Activated T-helper 1 cell treated with Interleukin-2 at 50 U/mL for 16 hours (primary cell): ENCODE measurements around the gene NR2E1.

Source experiments
- DNase-seq: peaks from one replicate; pipeline ENCODE4 v3.0.0-alpha.2; 2020; ENCODE audit warnings: low read depth

Gene NR2E1

GRCh38 chr6:108209738-108210137 is 43.9 kb downstream of the NR2E1 start:
- DNase-seq, result no peak

GRCh38 chr6:108210556-108210955 is 44.7 kb downstream of the NR2E1 start:
- no peak for DNase-seq

GRCh38 chr6:108211671-108212070 is 45.8 kb downstream of the NR2E1 start:
- DNase-seq, result no peak

GRCh38 chr6:108222064-108222463 is 56.2 kb downstream of the NR2E1 start:
- no peak for DNase-seq

GRCh38 chr6:108222504-108222903 is 56.7 kb downstream of the NR2E1 start:
- no peak for DNase-seq

- no peak for DNase-seq
These were observed 61.5 kb downstream of the NR2E1 start for GRCh38 chr6:108227290-108227689.

- DNase-seq, result no peak
These were observed 62.6 kb downstream of the NR2E1 start for GRCh38 chr6:108228416-108228815.

- no peak for DNase-seq
These were observed 69.3 kb downstream of the NR2E1 start for GRCh38 chr6:108235127-108235526.

- no peak for DNase-seq
These were observed 71.0 kb downstream of the NR2E1 start for GRCh38 chr6:108236791-108237190.

- DNase-seq, result no peak
These were observed 72.5 kb downstream of the NR2E1 start for GRCh38 chr6:108238322-108238721.
